WTC11 (cell line): ENCODE measurements around the gene MIOX. TPM values are rescaled to one million over a fixed set of nuclear protein-coding genes. Genes with fewer than 3 reads are reported as not detected.

Experiments used
- ATAC-seq: fragments of 200-7000 bp; cut with Tn5 transposase; 2 replicates; pipeline ENCODE4 v1.10.0; 2021; ENCODE audit warnings: mild to moderate bottlenecking, moderate library complexity
- CTCF ChIA-PET: fragments of 300-600 bp; sonication (Branson Sonifier 250); formaldehyde crosslinking; loops from one replicate; lab custom pipeline; 2021; ENCODE audit warnings: antibody characterized with exemption; lab: Charles Lee
- POLR2A ChIA-PET: fragments of 350-600 bp; sonication (Branson Sonifier 250); formaldehyde crosslinking; loops from one replicate; lab custom pipeline; 2021; ENCODE audit warnings: antibody characterized with exemption; lab: Charles Lee
- DNase-seq: peaks from one replicate; pipeline ENCODE4 v3.0.0; 2021; ENCODE audit warnings: low spot score
- H3K27ac Mint-ChIP-seq: 2 replicates; pipeline ENCODE4 v1.8.0; 2021; ENCODE audit warnings: mixed read lengths
- H3K27me3 Mint-ChIP-seq: 2 replicates; pipeline ENCODE4 v1.8.0; 2021; ENCODE audit warnings: low read depth, mild to moderate bottlenecking, moderate library complexity, mixed read lengths
- H3K36me3 Mint-ChIP-seq: 2 replicates; pipeline ENCODE4 v1.8.0; 2021; ENCODE audit warnings: mixed read lengths
- H3K4me1 Mint-ChIP-seq: 2 replicates; pipeline ENCODE4 v1.8.0; 2022; ENCODE audit warnings: mixed read lengths
- H3K4me3 Mint-ChIP-seq: 2 replicates; pipeline ENCODE4 v1.8.0; 2021; ENCODE audit warnings: mild to moderate bottlenecking, moderate library complexity, mixed read lengths
- H3K9me3 Mint-ChIP-seq: 2 replicates; pipeline ENCODE4 v1.8.0; 2021; ENCODE audit warnings: mixed read lengths
- EMX1 ChIP-seq: fragments of 250-450 bp; sonication (Bioruptor Pico); IDR thresholded peaks from 2 replicates; pipeline ENCODE4 v1.8.0; 2021; ENCODE audit warnings: mild to moderate bottlenecking
- ETV6 ChIP-seq: sonication (generic); formaldehyde crosslinking; IDR thresholded peaks from 2 replicates; pipeline ENCODE4 v1.8.1; 2022; ENCODE audit warnings: mild to moderate bottlenecking, missing genetic modification reagents
- JUN ChIP-seq: sonication (generic); formaldehyde crosslinking; IDR thresholded peaks from 2 replicates; pipeline ENCODE4 v1.8.0; 2023; ENCODE audit warnings: mild to moderate bottlenecking, missing genetic modification reagents
- NFYB ChIP-seq: sonication (generic); formaldehyde crosslinking; conservative IDR thresholded peaks from 2 replicates; pipeline ENCODE4 v1.8.0; 2022; ENCODE audit warnings: low read depth, missing genetic modification reagents
- PRDM15 ChIP-seq: sonication (generic); formaldehyde crosslinking; IDR thresholded peaks from 2 replicates; pipeline ENCODE4 v1.8.0; 2022; ENCODE audit warnings: missing genetic modification reagents
- SP1 ChIP-seq: sonication (generic); formaldehyde crosslinking; conservative IDR thresholded peaks from 2 replicates; pipeline ENCODE4 v1.8.1; 2022; ENCODE audit warnings: missing genetic modification reagents
- STAT6 ChIP-seq: sonication (generic); formaldehyde crosslinking; conservative IDR thresholded peaks from 2 replicates; pipeline ENCODE4 v1.8.1; 2023; ENCODE audit warnings: mild to moderate bottlenecking, low read depth, missing genetic modification reagents, moderate library complexity
- TCF7 ChIP-seq: sonication (generic); formaldehyde crosslinking; IDR thresholded peaks from 2 replicates; pipeline ENCODE4 v1.8.0; 2022; ENCODE audit warnings: mild to moderate bottlenecking, low read depth, missing genetic modification reagents, moderate library complexity
- TEAD4 ChIP-seq: sonication (generic); formaldehyde crosslinking; IDR thresholded peaks from 2 replicates; pipeline ENCODE4 v1.8.0; 2022; ENCODE audit warnings: mild to moderate bottlenecking, missing genetic modification reagents
- ZBTB43 ChIP-seq: sonication (generic); formaldehyde crosslinking; IDR thresholded peaks from 2 replicates; pipeline ENCODE4 v1.8.1; 2023; ENCODE audit warnings: mild to moderate bottlenecking, missing genetic modification reagents
- ZNF121 ChIP-seq: sonication (generic); formaldehyde crosslinking; IDR thresholded peaks from 2 replicates; pipeline ENCODE4 v1.8.0; 2023; ENCODE audit warnings: missing genetic modification reagents
- ZNF219 ChIP-seq: sonication (generic); formaldehyde crosslinking; IDR thresholded peaks from 2 replicates; pipeline ENCODE4 v1.8.0; 2023; ENCODE audit warnings: missing genetic modification reagents, mild to moderate bottlenecking, borderline replicate concordance
- ZNF232 ChIP-seq: sonication (generic); formaldehyde crosslinking; IDR thresholded peaks from 2 replicates; pipeline ENCODE4 v1.8.0; 2022; ENCODE audit warnings: mild to moderate bottlenecking, missing genetic modification reagents
- ZNF281 ChIP-seq: sonication (generic); formaldehyde crosslinking; IDR thresholded peaks from 2 replicates; pipeline ENCODE4 v1.8.0; 2023; ENCODE audit warnings: mild to moderate bottlenecking, missing genetic modification reagents
- total RNA-seq: library from RNA; stranded (reverse); gene quantifications from 3 replicates; pipeline ENCODE4 v1.2.3, GENCODE V29; 2021
- TF ChIP-seq, protein P1 (sequence below): sonication (generic); formaldehyde crosslinking; IDR thresholded peaks from 2 replicates; pipeline ENCODE4 v1.8.1; 2023; ENCODE audit warnings: mild to moderate bottlenecking, missing genetic modification reagents, borderline replicate concordance
- TF ChIP-seq, protein P2 (sequence below): sonication (generic); formaldehyde crosslinking; IDR thresholded peaks from 2 replicates; pipeline ENCODE4 v1.8.1; 2023; ENCODE audit warnings: mild to moderate bottlenecking, missing genetic modification reagents

Gene MIOX
- total RNA-seq, 1 experiment from 2014 or later, result 0.33 TPM

- no peaks in the 10 kb centered on the region for H3K9me3 Mint-ChIP-seq
- CTCF ChIA-PET, result interaction anchor here (0.6 kb wide), 1 partner anchor 204 kb away, joined by 3 read pairs; the partner anchor contains the start of gene MAPK12
- no peak overlapping the region for H3K4me3 Mint-ChIP-seq
- ATAC-seq (no peak), DNase-seq (no peak)
- H3K36me3 Mint-ChIP-seq, result peaks cover 34% of the 10 kb centered on the region
- POLR2A ChIA-PET, result no interaction called here
- H3K4me1 Mint-ChIP-seq, result peaks cover 3% of the 10 kb centered on the region
- H3K27me3 Mint-ChIP-seq, result no peaks in the 10 kb centered on the region; the same call in 1 of the 2 replicates
- H3K27ac Mint-ChIP-seq, result no peak overlapping the region
- TF ChIP-seq, protein P1, sequence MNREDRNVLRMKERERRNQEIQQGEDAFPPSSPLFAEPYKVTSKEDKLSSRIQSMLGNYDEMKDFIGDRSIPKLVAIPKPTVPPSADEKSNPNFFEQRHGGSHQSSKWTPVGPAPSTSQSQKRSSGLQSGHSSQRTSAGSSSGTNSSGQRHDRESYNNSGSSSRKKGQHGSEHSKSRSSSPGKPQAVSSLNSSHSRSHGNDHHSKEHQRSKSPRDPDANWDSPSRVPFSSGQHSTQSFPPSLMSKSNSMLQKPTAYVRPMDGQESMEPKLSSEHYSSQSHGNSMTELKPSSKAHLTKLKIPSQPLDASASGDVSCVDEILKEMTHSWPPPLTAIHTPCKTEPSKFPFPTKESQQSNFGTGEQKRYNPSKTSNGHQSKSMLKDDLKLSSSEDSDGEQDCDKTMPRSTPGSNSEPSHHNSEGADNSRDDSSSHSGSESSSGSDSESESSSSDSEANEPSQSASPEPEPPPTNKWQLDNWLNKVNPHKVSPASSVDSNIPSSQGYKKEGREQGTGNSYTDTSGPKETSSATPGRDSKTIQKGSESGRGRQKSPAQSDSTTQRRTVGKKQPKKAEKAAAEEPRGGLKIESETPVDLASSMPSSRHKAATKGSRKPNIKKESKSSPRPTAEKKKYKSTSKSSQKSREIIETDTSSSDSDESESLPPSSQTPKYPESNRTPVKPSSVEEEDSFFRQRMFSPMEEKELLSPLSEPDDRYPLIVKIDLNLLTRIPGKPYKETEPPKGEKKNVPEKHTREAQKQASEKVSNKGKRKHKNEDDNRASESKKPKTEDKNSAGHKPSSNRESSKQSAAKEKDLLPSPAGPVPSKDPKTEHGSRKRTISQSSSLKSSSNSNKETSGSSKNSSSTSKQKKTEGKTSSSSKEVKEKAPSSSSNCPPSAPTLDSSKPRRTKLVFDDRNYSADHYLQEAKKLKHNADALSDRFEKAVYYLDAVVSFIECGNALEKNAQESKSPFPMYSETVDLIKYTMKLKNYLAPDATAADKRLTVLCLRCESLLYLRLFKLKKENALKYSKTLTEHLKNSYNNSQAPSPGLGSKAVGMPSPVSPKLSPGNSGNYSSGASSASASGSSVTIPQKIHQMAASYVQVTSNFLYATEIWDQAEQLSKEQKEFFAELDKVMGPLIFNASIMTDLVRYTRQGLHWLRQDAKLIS (CRISPR knock-in tag), result no peak
- no peak for TF ChIP-seq ZBTB43 (CRISPR knock-in tag)
- no peak for TF ChIP-seq TCF7 (CRISPR knock-in tag)
- no peak for TF ChIP-seq ZNF281 (CRISPR knock-in tag)
- TF ChIP-seq PRDM15 (CRISPR knock-in tag), result no peak
Measured at GRCh38 chr22:50465066-50465930, 21.4 kb upstream of the MIOX start.

DNA sequence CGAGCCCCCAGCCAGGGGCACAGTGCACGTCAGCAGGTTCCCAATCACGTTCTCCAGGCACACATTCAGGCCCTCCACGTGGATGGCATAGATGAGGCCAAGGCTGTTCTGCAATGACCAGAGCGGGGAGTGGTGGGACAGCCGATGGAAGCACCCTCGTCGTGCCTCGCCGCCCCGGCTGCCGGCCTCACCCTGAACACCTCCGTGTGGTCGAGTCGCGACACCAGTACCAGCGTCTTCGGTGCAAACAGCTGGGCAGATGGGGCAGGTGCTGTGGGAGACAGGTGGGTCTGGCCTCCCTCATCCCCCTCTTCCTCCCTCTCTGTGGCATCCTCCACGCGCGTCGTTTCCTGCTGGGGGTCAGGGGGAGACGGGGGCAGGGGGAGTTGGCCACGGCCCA is 19.3 kb upstream of the MIOX start:
- CTCF ChIA-PET, result interaction anchor here (0.5 to 0.6 kb wide), 2 partner anchors 32 to 175 kb away, joined by 4 read pairs; no protein-coding TSS in a partner anchor
- TF ChIP-seq TEAD4 (CRISPR knock-in tag) (no peak), ZNF232 (CRISPR knock-in tag) (no peak), JUN (no peak), NFYB (CRISPR knock-in tag) (no peak), ZNF219 (CRISPR knock-in tag) (no peak), EMX1 (no peak), STAT6 (CRISPR knock-in tag) (no peak), ZNF121 (no peak), SP1 (CRISPR knock-in tag) (no peak), ETV6 (no peak)
- TF ChIP-seq, protein P2, sequence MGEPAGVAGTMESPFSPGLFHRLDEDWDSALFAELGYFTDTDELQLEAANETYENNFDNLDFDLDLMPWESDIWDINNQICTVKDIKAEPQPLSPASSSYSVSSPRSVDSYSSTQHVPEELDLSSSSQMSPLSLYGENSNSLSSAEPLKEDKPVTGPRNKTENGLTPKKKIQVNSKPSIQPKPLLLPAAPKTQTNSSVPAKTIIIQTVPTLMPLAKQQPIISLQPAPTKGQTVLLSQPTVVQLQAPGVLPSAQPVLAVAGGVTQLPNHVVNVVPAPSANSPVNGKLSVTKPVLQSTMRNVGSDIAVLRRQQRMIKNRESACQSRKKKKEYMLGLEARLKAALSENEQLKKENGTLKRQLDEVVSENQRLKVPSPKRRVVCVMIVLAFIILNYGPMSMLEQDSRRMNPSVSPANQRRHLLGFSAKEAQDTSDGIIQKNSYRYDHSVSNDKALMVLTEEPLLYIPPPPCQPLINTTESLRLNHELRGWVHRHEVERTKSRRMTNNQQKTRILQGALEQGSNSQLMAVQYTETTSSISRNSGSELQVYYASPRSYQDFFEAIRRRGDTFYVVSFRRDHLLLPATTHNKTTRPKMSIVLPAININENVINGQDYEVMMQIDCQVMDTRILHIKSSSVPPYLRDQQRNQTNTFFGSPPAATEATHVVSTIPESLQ (CRISPR knock-in tag), result no peak

More for the DNA sequence above, 19.3 kb upstream of the MIOX start:
- POLR2A ChIA-PET, result no interaction called here
- no peaks in the 10 kb centered on the region for H3K9me3 Mint-ChIP-seq
- H3K27ac Mint-ChIP-seq, result no peak overlapping the region
- no peaks in the 10 kb centered on the region; the same call in 1 of the 2 replicates for H3K27me3 Mint-ChIP-seq
- no peak overlapping the region for H3K4me3 Mint-ChIP-seq
- ATAC-seq (no peak), DNase-seq (no peak)
- H3K36me3 Mint-ChIP-seq, result peaks cover 22% of the 10 kb centered on the region
- H3K4me1 Mint-ChIP-seq, result peaks cover 11% of the 10 kb centered on the region
